Measurements from ENCODE around the gene SVIL. TPM values are rescaled to one million over a fixed set of nuclear protein-coding genes. Genes with fewer than 3 reads are reported as not detected.

SVIL gene
- total RNA-seq, 4 donors from 2014 or later = 1,040 to 1,354 (median 1,121) TPM

DNA sequence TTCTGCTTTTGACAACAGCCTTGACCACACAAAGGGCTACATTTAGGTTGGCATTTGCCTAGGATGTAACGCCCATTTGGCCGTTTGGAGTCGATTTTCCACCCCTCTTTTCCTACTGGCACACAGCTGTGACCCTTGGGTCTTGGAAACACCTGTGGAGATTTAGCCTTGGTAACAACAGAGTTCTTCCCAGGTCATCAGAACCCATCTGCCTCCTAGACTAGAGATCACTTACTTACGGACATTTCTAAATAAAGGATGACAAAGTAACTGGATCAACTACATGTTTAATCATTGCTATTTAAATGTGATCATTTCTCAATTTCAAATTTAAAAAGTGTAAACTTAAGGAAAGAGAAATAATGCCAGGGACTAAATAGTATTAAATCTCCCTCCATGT lies 42.0 kb upstream of the SVIL start:
- Histone ChIP-seq H3K4me1 (peaks cover 16 to 23% of the 10 kb centered on the region in 2 donors), H3K27ac (peak overlapping the region in 1 of 4 donors; percentile 10), H3K4me3 (no peak overlapping the region), H3K27me3 (no peaks in the 10 kb centered on the region), H3K9me3 (no peaks in the 10 kb centered on the region), H3K36me3 (peaks cover 0 to 3% of the 10 kb centered on the region in 2 donors)
- in situ Hi-C loops (cut with MboI; ENCODE audit: low sequenced_read_pairs in 4 of 4) = no loop called here
- no peak for DNase-seq
- intact Hi-C loops (cut with DNase I; ENCODE audit: low total_unique reads) = no loop called here
- TF ChIP-seq, protein P1, sequence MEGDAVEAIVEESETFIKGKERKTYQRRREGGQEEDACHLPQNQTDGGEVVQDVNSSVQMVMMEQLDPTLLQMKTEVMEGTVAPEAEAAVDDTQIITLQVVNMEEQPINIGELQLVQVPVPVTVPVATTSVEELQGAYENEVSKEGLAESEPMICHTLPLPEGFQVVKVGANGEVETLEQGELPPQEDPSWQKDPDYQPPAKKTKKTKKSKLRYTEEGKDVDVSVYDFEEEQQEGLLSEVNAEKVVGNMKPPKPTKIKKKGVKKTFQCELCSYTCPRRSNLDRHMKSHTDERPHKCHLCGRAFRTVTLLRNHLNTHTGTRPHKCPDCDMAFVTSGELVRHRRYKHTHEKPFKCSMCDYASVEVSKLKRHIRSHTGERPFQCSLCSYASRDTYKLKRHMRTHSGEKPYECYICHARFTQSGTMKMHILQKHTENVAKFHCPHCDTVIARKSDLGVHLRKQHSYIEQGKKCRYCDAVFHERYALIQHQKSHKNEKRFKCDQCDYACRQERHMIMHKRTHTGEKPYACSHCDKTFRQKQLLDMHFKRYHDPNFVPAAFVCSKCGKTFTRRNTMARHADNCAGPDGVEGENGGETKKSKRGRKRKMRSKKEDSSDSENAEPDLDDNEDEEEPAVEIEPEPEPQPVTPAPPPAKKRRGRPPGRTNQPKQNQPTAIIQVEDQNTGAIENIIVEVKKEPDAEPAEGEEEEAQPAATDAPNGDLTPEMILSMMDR (IDR thresholded peaks at IDR 0.05 in 4 of 5, conservative IDR thresholded peaks at IDR 0.05 in 1 of 5) = no peak
- no peak for TF ChIP-seq POLR2A (IDR thresholded peaks at IDR 0.05)
- ATAC-seq = peak in 1 of 2 donors; percentile 5

DNA sequence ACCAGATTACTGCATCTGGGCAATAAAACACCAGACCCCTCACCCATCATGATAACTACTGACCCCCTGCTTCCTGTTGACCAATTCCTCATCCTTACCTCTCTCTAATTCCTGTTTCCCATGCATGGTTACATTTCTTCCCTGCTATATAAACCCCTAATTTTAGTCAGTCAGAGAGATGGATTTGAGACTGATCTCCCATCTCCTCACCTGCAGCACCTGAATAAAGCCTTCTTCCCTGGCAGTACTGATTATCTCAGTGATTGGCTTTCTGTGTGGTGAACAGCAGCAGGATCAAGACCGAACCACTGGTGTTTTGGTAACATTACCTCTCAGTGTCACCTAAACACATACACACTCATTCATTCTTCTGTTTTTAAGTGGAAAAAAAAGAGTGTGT lies 41.2 kb upstream of the SVIL start:
- no peaks in the 10 kb centered on the region for H3K9me3 ChIP-seq
- DNase-seq = no peak
- H3K27me3 ChIP-seq = no peaks in the 10 kb centered on the region
- TF ChIP-seq, protein P1 (IDR thresholded peaks at IDR 0.05 in 4 of 5, conservative IDR thresholded peaks at IDR 0.05 in 1 of 5) = no peak
- no peak for TF ChIP-seq POLR2A (IDR thresholded peaks at IDR 0.05)
- no peak overlapping the region for H3K27ac ChIP-seq
- intact Hi-C loops (cut with DNase I; ENCODE audit: low total_unique reads) = no loop called here
- in situ Hi-C loops (cut with MboI; ENCODE audit: low sequenced_read_pairs in 4 of 4) = no loop called here
- H3K4me3 ChIP-seq = no peak overlapping the region
- peaks cover 0 to 3% of the 10 kb centered on the region in 2 donors for H3K36me3 ChIP-seq
- ATAC-seq = no peak
- H3K4me1 ChIP-seq = peaks cover 15 to 20% of the 10 kb centered on the region in 2 donors

DNA sequence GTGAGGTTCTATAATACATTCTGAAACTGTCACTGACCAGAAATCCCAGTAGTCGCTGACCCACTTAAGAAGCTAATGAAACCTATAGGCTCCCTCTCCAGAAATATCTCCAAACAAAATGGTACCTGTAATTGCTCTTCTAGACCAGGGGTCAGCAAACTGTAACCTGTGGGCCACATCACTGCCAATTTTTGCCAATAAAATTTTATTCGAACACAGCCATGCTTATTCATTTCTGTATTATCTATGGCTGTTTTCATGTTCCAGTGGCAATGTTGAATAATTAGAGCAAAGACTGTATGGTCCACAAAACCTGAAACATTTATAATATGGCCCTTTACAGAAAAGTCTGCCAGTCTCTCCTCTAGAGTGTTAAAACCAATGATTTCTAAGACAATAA lies 37.2 kb upstream of the SVIL start:
- Histone ChIP-seq H3K4me3 (no peak overlapping the region), H3K4me1 (peaks cover 5 to 15% of the 10 kb centered on the region in 2 donors), H3K9me3 (no peaks in the 10 kb centered on the region), H3K36me3 (peaks cover 0 to 3% of the 10 kb centered on the region in 2 donors), H3K27me3 (no peaks in the 10 kb centered on the region), H3K27ac (no peak overlapping the region)
- intact Hi-C loops (cut with DNase I; ENCODE audit: low total_unique reads) (no loop called here), in situ Hi-C loops (cut with MboI; ENCODE audit: low sequenced_read_pairs in 4 of 4) (no loop called here)
- TF ChIP-seq, protein P1 (IDR thresholded peaks at IDR 0.05 in 4 of 5, conservative IDR thresholded peaks at IDR 0.05 in 1 of 5) = no peak
- no peak for TF ChIP-seq POLR2A (IDR thresholded peaks at IDR 0.05)
- ATAC-seq = no peak
- DNase-seq = no peak

DNA sequence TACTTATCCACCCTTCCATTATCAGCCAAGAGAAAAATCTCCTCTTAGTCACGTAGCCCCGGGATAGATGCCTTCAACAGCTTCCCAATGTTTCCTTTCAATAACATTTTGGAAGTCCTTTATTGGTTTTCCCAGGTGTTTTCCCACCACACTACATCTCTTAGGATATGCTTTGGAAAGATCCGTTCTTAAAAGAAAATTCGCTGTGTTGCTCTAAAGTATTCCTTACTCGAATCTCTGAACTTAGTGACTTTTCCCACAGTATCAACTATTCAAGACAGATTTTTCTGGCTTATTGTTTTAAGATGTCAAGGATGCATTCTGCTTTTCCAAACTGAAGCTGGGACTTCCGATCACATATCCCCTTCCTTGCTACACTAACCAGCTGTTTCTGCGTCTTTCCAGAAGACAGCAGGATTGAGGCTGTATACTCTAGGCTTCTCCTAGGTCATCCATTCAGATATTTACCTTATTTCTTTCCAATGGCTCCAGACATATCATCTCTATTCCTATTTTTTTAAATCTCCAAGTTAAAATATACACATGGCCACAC lies 36.5 kb upstream of the SVIL start:
- H3K27me3 ChIP-seq = no peaks in the 10 kb centered on the region
- intact Hi-C loops (cut with DNase I; ENCODE audit: low total_unique reads) = no loop called here
- H3K27ac ChIP-seq = no peak overlapping the region
- peaks cover 0 to 8% of the 10 kb centered on the region in 2 donors for H3K4me1 ChIP-seq
- no peaks in the 10 kb centered on the region for H3K9me3 ChIP-seq
- in situ Hi-C loops (cut with MboI; ENCODE audit: low sequenced_read_pairs in 4 of 4) = no loop called here
- H3K4me3 ChIP-seq = no peak overlapping the region
- no peak for ATAC-seq
- DNase-seq = no peak
- TF ChIP-seq POLR2A (IDR thresholded peaks at IDR 0.05) = no peak
- TF ChIP-seq, protein P1 (IDR thresholded peaks at IDR 0.05 in 4 of 5, conservative IDR thresholded peaks at IDR 0.05 in 1 of 5) = no peak
- H3K36me3 ChIP-seq = peaks cover 0 to 3% of the 10 kb centered on the region in 2 donors

DNA sequence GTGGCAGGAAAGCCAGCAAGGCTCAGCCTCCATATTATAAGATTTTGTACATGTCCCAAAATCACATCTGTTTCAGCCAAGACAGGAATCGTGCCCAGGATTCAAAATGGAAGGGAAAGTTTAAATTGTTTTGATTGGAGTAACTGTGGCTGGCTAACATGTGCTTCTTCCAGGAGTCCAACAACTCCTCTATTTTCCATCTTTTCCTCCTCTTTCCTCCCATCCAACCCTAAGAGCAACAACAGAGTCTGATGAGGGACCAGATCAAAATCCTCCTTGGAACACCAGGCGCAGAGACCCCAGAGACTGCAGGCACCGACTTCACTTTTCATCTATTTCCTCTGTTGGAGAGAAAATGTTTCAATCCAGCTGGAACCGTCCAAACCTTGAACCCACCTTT lies 36.0 kb upstream of the SVIL start:
- no peak for ATAC-seq
- H3K27ac ChIP-seq = no peak overlapping the region
- TF ChIP-seq POLR2A (IDR thresholded peaks at IDR 0.05) = no peak
- TF ChIP-seq, protein P1 (IDR thresholded peaks at IDR 0.05 in 4 of 5, conservative IDR thresholded peaks at IDR 0.05 in 1 of 5) = no peak
- peaks cover 0 to 7% of the 10 kb centered on the region in 2 donors for H3K4me1 ChIP-seq
- no peak for DNase-seq
- no peak overlapping the region for H3K4me3 ChIP-seq
- H3K36me3 ChIP-seq = peaks cover 0 to 3% of the 10 kb centered on the region in 2 donors
- intact Hi-C loops (cut with DNase I; ENCODE audit: low total_unique reads) (no loop called here), in situ Hi-C loops (cut with MboI; ENCODE audit: low sequenced_read_pairs in 4 of 4) (no loop called here)
- no peaks in the 10 kb centered on the region for H3K27me3 ChIP-seq
- H3K9me3 ChIP-seq = no peaks in the 10 kb centered on the region
